Limb (tissue), 2 donors: Measurements from ENCODE around the gene PLXNA1.

Experiments
- DNase-seq, 2 donors: peaks; one replicate each; pipeline ENCODE4 v3.0.0-alpha.2; 2016; ENCODE audit errors: extremely low spot score in 2 of 2

The PLXNA1 gene

GRCh38 chr3:126967386-126967785 lies 15.5 kb upstream of the PLXNA1 start:
- DNase-seq, result no peak

DNA sequence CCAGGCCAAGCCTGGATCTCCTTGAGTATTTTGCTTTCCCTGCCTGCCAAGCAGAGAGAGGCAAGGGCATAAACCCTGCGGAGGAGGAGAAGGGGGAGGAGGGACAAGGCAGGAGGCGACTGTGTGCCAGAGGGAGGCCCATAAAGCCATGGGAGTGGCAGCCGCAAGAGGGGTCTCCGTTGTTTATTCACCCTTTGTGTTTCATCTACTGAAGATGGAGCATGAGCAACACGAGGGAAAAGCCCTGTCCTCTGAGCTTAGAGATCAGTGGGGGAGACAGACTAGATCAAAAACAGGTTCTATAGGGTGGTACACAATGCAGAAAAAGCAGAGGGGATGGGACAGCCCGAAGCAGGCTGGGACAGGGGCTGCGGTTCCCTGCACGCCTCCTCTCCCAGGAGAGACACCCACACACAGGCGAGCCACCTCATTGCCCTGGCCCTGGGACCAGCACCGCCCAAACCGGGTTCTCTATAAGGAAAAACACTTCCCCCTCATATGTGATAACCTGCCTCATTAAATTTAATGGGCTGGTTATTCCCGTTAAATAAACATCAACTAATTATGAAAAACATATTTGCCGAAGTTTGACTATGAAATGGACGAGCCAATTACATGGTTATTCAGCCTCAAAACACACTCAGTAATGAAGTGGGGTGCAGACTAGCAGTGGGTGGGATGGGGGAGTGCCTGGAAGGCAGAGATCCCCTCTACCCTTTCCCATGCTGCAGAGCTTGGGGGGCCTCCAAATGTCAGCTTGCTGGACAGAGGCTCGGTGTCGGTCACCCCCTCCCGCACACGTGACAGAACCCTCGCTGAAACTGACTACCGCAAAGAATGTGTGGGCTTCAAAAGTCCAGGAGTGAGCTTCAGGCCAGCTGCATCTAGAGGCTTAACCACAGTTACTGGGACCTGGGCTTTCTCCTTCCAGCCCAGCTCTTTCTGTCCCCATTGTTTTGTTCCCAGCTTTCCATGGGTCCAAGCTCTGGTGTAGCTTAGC lies 14.2 kb upstream of the PLXNA1 start:
- DNase-seq, result no peak

DNA sequence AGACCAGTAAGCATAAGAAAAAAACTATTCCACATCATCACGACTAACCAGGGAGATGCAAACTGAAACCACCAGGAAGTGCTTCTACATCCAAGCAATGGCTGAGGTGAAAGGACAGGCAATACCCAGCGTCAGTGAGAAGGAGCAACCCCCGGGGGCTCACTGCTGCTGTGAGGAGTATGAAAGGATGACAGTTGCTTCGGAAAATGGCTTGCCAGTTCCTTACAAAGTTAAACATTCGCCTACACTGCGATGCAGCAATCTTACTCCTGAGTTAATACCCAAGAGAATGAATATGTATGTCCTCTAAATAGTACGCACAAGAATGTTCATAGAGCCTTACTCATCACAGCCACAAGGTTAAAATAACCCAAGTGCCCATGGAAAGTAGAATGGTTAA lies 13.3 kb upstream of the PLXNA1 start:
- DNase-seq, result no peak

- no peak for DNase-seq
These were observed 12.8 kb upstream of the PLXNA1 start for GRCh38 chr3:126970101-126970500.

DNA sequence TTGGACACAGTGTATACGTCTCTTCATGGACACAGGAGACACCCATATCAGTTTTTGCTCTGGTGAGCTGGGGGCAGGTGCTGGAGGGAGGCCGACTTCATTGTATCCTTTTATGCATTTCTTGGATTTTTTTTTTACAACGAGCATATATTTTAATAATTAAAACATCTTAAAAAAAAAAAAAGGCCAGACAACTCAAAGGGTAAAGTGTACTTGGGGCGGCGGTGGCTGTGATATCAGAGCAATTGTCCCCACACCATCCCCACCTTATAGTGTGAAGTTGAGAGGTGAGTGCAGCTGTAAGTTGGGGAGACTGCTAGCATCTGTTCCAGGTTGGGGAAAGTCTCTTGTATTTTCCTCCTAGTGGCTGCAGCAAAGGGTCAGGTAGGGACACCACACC lies 12.0 kb upstream of the PLXNA1 start:
- no peak for DNase-seq

DNA sequence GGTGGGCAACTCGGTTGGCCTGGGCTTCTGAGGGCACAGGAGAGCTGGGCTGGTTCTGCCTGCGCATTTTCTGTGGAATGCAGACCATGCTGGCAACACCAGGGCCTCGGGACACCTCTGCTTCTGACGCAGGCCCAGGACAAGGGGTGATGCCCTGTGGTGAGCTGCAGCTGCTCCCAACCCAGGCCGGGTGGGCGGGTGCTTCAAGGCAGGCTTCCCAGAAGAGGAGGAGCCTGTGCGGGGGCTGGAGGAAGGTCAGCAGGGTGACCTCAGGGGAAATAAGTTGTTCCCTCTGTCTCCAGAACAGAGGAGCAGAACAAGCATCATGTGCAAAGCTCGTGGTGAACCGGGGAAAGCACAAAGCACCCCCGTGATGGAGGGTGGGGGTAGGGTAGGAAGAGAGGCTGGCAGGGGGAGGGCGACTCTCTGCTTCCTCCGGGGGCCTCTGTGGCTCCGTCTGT lies 11.0 kb upstream of the PLXNA1 start:
- no peak for DNase-seq

DNA sequence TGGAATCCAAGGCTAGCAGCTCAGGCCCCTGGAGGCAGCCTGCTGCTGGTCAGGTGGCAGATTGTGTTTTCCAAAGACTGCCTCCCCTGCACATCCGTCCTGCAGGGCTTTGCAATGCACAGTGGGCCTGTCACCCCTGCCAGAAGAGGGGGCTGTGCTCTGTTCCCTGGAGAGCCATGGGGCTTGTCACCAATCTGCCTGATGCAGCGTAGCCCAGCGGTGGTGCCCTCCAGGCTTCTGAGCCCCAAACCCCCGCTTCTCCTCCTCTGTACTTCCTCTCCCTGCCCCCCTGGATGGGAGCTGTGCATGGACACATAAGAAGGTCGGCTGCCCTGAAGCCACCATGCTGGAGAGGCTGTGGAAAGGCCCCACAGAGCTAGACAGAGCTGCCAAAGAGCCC lies 10.0 kb upstream of the PLXNA1 start:
- no peak for DNase-seq

DNA sequence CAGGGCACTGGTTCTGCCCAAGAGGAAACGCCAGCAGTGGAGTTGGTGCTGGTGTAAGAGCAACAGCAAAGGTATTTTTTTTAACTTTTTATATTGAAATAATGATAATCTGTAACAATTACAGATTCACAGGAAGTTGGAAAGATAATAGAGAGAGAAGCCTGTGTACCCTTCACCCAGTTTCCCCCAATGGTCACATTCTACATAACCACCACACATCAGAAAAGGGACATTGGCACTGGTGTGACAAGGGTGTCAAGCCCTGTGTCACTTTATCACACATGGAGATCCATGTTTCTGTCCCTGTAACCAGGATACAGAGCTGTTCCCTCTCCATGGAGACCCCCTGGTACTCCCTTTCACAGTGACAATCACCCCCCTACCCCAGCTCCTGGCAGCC lies 9.1 kb upstream of the PLXNA1 start:
- DNase-seq, result no peak

GRCh38 chr3:126974756-126975155 lies 8.2 kb upstream of the PLXNA1 start:
- DNase-seq, result no peak

DNA sequence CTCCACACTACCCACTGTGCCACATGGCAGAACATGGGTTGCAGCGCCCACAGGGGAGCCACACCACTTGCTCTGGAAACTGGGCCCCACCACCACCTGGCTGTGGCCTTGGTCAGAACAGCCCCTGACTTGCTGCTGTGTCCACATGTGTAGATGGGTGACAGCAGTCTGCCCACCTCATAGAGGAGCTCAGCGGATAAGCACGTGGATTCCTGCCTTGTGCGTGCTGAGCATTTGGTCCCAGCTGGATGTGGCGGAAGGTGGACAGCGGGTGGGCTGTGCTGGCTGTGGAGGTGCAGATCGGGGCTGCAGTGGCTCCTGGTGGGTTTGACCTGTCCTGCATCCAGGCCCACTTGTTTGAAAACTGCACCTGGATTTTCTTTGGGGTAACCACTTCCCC lies 6.0 kb upstream of the PLXNA1 start:
- DNase-seq, result no peak

- no peak for DNase-seq
These were observed 5.1 kb upstream of the PLXNA1 start for GRCh38 chr3:126977821-126978220.

DNA sequence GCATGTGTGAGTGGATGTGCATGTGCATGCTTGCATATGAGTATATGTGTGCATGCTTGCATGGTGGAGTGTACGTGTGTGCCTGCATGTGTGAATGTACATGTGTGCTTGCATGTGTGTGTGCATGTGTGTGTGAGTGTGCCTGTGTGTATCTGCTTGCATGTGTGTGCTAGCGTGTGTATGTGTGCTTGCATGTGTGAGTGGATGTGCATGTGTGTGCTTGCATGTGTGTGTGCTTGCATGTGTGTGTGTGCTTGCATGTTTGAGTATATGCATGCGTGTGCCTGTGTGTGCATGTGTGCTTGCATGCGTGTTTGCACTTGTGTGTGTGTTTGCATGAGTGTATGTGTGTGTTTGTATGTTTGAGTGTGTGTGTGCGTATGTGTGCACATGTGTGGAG lies 4.6 kb upstream of the PLXNA1 start:
- DNase-seq, result no peak

DNA sequence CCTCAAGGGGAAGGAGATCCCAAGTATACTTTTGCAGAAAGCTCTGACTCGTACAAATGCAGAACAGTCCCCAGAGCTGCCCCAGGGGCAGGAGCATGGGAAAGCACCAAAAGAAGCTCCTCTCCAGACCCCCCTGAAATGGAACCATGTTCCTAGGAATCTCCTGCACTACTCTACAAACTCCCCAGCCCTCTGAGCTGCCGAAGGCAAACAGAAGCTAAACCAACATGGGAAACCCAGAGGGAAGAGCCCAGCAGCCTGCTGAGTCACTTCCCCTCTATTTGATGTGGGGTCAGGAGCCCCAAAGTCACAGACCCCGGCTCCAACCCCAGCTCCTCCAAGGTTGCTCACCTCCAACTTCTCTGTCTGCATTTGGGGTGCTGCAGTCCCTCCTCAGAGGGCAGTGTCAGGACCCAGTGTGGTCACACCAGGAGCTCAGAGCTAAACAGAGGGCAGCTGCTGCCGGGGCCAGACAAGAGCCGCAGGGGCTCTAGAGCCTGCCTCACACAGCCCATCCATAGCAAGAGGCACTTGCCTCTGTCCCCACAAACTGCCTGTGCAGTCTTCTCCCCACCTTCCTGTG lies 3.8 kb upstream of the PLXNA1 start:
- no peak for DNase-seq

DNA sequence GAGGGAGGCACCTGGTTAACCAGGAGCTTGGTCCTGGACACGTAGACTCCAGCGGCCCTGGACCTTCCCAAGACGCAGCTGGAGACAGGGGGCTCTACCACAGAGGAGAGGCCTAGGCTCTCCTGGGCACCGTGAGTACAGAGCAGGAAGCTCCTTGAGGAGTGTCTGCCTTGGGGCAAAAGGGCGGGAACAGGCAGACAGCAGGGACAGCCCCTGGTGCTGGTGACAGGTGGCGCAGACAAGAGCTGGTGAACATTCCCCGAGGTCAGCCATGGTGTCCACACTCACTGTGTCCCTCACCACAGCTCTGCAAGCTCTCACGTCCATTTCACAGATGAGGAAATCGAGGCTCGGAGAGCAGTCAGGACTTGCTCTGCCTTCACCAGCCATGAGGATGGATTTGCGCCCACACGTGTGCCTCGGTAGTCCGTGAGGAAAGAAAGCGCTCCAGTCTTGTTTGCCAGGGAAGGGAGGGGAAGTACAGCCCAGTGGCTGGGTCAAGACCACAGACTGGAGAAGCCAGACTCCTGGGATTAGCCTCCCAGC lies 2.6 kb upstream of the PLXNA1 start:
- no peak for DNase-seq

- no peak for DNase-seq
These were observed 817 bp upstream of the PLXNA1 start for GRCh38 chr3:126982126-126982470.

DNA sequence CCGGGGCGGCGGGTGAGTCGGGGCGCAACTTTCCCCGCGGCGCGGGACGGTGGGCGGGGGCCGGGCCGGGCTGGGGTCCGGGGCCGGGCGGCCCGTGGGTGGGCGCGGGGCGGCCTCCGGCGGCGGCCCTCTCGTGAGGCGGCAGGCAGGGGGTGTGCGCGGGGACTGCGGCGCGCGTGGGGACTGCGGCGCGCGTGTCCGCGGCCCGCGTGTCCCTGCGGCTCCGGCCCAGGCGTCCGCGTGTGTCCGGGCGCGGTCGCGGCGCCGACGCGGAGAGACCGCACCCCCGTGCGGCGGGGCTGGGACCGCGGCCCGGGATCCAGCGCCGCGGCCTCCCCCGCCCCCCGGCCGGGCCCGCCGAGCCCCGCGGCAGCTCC lies 349 bp downstream of the PLXNA1 start:
- no peak for DNase-seq

DNA sequence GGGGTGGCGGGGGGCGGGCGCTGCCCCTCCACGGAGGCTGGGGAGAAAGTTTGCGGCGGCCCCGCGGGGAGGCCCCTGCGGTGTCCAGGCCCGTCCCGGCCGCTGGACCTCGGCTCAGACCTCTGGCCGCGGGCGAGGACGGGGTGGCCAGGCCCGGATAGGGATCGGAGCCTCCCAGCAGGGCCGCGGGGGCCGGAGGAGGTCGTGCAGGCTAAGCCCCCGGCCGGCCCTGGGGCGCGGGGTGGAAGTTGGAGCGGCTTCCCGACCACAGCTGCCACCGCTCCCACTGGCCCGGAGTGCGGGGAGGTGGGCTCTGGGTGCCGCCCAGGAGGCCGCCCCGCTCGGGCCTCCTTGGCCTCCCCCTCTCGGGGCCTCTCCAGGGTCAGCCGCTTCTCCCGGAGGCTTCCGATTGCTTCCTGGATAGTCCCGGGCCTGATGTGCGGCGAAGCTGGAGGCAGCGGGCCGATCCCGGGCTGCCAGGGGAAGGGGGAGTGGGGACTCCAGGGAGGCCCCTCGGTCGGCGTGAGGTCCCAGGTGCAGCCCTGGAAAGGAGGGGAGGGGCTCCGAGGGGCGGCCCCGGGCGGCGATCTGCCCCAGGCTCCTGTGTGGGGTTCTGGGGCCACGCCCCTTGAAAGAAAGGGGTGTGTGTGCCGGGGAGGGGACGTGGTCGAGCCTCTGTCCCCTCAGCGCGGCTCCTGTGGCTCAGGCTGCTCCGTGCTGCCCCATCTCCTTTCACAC lies 907 bp downstream of the PLXNA1 start:
- DNase-seq, result peak in 1 of 2 donors; percentile 75

DNA sequence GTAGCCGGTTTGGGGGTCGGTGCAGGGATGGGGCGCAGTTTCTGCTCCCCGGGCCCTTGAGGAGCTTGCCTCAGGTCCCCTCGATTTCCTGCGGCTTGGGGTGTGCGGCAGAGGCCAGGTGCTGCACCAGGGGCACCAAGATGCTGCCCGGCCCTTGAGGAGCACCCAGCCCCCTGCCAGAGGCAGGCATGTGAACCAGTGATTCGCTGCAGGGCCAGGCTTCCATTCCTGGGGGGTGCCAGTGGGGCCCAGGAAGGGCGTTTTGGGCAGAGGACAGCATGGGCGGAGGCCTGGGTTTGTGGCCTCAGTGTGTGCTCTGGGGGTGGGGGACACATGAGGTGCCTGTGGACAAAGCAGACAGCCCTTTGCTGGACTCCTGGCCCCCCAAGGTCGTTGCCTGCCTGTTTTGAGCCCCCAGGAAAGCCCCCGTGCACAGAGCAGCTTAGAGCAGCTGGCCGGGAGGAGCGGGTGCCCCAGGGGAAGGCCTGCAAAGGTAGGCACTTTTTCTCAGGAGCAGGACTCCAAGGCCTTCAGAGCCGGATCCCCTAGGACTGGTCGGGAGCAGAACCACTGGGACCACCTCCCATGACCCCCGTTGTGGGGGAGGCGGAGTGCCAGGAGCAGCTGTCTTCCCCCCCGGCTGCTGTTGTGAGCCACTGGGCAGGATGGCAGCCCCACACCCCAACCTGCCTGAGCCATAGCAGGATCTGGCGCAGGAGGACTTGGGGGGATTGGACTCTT lies 1.6 kb downstream of the PLXNA1 start:
- no peak for DNase-seq

- DNase-seq, result no peak
These were observed 2.4 kb downstream of the PLXNA1 start for GRCh38 chr3:126985132-126985985.

GRCh38 chr3:126986001-126986400 lies 3.1 kb downstream of the PLXNA1 start:
- no peak for DNase-seq
